Measurements from ENCODE around the gene WNT8B. TPM values are rescaled to one million over a fixed set of nuclear protein-coding genes. Genes with fewer than 3 reads are reported as not detected.

Gene WNT8B
- total and polyA plus RNA-seq, 9 of the 15 experiments (the other 6 are each of a cell fraction or from before 2014, with no cell fraction given): not detected

GRCh38 chr10:100529475-100530298 is 66.9 kb downstream of the WNT8B start, which contains the start of gene NDUFB8 (continued):
- TF ChIP-seq TAF7 (tag; IDR thresholded peaks at IDR 0.05) (peak; percentile 73), KAT7 (CRISPR knock-in tag; IDR thresholded peaks at IDR 0.05; ENCODE audit: borderline replicate concordance) (0 out of 2 replicates have a peak, but pooled peaks have one; percentile 39), NRF1 (conservative IDR thresholded peaks at IDR 0.05 in 1 of 2, IDR thresholded peaks at IDR 0.05 in 1 of 2) (peak; percentile 89 to 91), CHD4 (IDR thresholded peaks at IDR 0.05; ENCODE audit: insufficient read depth, insufficient replicate concordance, low read depth, low read length, poor library complexity, severe bottlenecking) (no peak), ZNF592 (IDR thresholded peaks at IDR 0.05) (peak; percentile 30; the same call in 1 of the 2 replicates), ZNF318 (IDR thresholded peaks at IDR 0.05; ENCODE audit: borderline replicate concordance in 1 of 2, low read depth in 1 of 2) (no peak), ZNF586 (CRISPR knock-in tag; conservative IDR thresholded peaks at IDR 0.05) (no peak), PHF20 (IDR thresholded peaks at IDR 0.05; ENCODE audit: partially characterized antibody) (peak; percentile 68), C11orf30 (IDR thresholded peaks at IDR 0.05; ENCODE audit: low read depth) (peak; percentile 49), KDM5B (IDR thresholded peaks at IDR 0.05; ENCODE audit: insufficient replicate concordance, low read depth, low read length) (peak; percentile 64), MTA3 (IDR thresholded peaks at IDR 0.05; ENCODE audit: borderline replicate concordance) (peak; percentile 80; the same call in 1 of the 2 replicates), CBFA2T3 (IDR thresholded peaks at IDR 0.05) (0 out of 2 replicates have a peak, but pooled peaks have one; percentile 21), HDAC3 (IDR thresholded peaks at IDR 0.05; ENCODE audit: borderline replicate concordance, partially characterized antibody) (no peak), CXXC5 (CRISPR knock-in tag; IDR thresholded peaks at IDR 0.05) (0 out of 2 replicates have a peak, but pooled peaks have one; percentile 16)
